ENCODE measurements around the gene HORMAD1.

DNA sequence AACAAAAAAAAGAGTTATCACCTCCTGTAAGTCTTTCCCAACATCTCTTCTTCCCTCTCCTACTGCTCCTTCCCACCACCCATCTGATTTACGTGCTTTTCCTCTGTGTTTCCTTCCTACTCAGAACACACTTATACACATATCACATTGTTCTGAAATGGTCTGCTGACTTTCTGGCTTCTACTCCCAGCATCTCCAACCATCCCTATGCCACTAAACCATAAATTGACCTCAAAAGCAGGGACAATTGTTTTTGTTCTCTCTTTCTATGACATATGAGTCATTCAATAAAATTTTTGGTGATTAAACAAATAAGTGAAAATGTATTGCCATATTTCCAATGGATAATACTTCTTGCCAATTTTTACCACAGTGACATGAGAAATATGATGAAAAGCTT, 31.9 kb downstream of the HORMAD1 start:
- no peak for TF ChIP-seq EZH2 (IDR thresholded peaks at IDR 0.05; ENCODE audit: low read depth)
- TF ChIP-seq, protein P1, sequence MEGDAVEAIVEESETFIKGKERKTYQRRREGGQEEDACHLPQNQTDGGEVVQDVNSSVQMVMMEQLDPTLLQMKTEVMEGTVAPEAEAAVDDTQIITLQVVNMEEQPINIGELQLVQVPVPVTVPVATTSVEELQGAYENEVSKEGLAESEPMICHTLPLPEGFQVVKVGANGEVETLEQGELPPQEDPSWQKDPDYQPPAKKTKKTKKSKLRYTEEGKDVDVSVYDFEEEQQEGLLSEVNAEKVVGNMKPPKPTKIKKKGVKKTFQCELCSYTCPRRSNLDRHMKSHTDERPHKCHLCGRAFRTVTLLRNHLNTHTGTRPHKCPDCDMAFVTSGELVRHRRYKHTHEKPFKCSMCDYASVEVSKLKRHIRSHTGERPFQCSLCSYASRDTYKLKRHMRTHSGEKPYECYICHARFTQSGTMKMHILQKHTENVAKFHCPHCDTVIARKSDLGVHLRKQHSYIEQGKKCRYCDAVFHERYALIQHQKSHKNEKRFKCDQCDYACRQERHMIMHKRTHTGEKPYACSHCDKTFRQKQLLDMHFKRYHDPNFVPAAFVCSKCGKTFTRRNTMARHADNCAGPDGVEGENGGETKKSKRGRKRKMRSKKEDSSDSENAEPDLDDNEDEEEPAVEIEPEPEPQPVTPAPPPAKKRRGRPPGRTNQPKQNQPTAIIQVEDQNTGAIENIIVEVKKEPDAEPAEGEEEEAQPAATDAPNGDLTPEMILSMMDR (conservative IDR thresholded peaks at IDR 0.05), result no peak

Data from PC-9 (cell line).